Progenitor cell of endocrine pancreas (in vitro differentiated cells): Measurements from ENCODE around the gene SNCAIP. TPM values are rescaled to one million over a fixed set of nuclear protein-coding genes. Genes with fewer than 3 reads are reported as not detected.

Experiments
- DNase-seq: peaks from one replicate; pipeline ENCODE4 v3.0.0; 2021; ENCODE audit warnings: low spot score; ENCODE audit not compliant: unreplicated experiment
- H3K27ac Mint-ChIP-seq: 2 replicates; pipeline ENCODE4 v1.8.0; 2021; ENCODE audit warnings: mild to moderate bottlenecking, moderate library complexity, mixed read lengths
- H3K27me3 Mint-ChIP-seq: 2 replicates; pipeline ENCODE4 v1.8.0; 2021; ENCODE audit warnings: mixed read lengths
- H3K36me3 Mint-ChIP-seq: 2 replicates; pipeline ENCODE4 v1.8.0; 2022; ENCODE audit warnings: mixed read lengths; ENCODE audit not compliant: insufficient read depth
- H3K4me1 Mint-ChIP-seq: 2 replicates; pipeline ENCODE4 v1.8.0; 2021; ENCODE audit warnings: low read depth, mixed read lengths
- H3K4me3 Mint-ChIP-seq: 2 replicates; pipeline ENCODE4 v1.8.0; 2021; ENCODE audit warnings: low read depth, mild to moderate bottlenecking, moderate library complexity, mixed read lengths
- H3K9me3 Mint-ChIP-seq: 2 replicates; pipeline ENCODE4 v1.8.0; 2021; ENCODE audit warnings: low read depth, mixed read lengths
- total RNA-seq: library from RNA; stranded (reverse); gene quantifications from 2 replicates; pipeline ENCODE4 v1.2.1, GENCODE V29; 2021
- TF ChIP-seq, protein P1 (sequence below): fragments of 200-600 bp; sonication (generic); IDR thresholded peaks from one replicate; pipeline ENCODE4 v1.5.0; 2021; ENCODE audit warnings: antibody characterized with exemption, mild to moderate bottlenecking; ENCODE audit not compliant: unreplicated experiment

The SNCAIP gene
- total RNA-seq, 1 donor from 2014 or later, result 13.7 TPM

DNA sequence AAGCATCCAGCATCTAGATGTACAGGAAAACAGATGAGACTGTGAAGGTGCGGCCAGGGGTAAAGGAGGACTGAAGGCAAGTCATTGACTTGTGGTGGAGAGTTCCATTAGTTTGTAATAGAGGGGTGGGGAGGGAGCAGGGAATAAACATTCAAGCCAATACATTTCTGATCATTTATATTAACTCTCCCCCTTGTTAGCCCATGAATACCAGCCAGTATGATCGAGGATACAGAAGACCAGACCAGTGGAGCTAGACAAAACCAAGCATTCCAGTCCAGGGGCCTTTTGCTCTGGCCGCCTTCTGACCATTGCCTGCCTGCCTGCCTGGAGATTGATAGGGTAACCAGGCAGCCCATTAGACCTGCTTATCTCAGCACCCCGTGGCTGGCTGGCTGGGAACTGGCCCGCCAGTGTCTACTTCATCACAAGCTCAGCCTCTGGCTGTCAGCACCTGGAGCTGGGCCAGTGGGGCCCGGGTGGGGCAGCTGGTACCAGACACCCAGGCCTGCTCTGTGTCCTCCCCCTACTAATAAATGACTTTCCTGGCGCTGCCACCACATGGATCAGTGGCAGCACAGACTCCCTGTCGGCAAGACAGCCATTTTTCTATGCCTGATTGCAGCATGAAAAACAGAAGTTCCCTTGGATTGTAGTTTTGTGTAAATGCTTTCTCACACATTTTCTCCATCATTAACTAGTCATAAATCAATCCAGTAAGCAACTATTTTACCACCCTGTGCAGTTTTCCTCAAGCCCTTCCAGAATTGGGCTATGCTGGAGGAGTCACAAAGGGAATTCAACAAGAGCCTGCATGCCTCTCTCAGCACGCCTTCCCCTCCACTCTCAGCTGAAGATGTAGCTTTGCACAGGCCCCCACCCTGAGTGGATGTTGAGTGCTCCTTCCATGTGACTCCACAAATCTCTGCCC is 181.3 kb downstream of the SNCAIP start:
- Mint-ChIP-seq H3K36me3 (no peaks in the 10 kb centered on the region), H3K4me1 (peaks cover 16% of the 10 kb centered on the region), H3K27ac (peak overlapping the region; percentile 41), H3K27me3 (peaks cover 2% of the 10 kb centered on the region), H3K4me3 (no peak overlapping the region), H3K9me3 (no peaks in the 10 kb centered on the region)
- TF ChIP-seq, protein P1, sequence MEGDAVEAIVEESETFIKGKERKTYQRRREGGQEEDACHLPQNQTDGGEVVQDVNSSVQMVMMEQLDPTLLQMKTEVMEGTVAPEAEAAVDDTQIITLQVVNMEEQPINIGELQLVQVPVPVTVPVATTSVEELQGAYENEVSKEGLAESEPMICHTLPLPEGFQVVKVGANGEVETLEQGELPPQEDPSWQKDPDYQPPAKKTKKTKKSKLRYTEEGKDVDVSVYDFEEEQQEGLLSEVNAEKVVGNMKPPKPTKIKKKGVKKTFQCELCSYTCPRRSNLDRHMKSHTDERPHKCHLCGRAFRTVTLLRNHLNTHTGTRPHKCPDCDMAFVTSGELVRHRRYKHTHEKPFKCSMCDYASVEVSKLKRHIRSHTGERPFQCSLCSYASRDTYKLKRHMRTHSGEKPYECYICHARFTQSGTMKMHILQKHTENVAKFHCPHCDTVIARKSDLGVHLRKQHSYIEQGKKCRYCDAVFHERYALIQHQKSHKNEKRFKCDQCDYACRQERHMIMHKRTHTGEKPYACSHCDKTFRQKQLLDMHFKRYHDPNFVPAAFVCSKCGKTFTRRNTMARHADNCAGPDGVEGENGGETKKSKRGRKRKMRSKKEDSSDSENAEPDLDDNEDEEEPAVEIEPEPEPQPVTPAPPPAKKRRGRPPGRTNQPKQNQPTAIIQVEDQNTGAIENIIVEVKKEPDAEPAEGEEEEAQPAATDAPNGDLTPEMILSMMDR, result no peak
- DNase-seq, result peak; percentile 11

DNA sequence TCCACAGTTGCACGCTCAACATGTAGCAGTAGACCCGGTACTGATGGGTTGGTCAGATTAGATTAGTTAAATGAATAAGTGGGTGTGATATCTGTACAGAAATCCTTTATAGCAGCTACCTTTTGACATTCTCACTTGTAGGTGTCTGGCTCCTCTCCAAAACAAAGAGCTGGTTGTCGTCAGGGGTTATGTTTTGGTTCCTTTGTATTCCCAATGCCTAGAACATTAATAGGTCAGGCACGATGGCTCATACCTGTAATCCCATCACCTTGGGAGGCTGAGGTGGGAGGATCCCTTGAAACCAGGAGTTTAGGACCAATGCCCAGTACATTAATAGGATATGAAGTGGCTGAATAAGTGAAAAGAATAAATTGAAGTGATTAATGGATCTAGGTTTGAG is 182.1 kb downstream of the SNCAIP start:
- Mint-ChIP-seq H3K4me1 (peaks cover 16% of the 10 kb centered on the region), H3K27me3 (peaks cover 4% of the 10 kb centered on the region), H3K36me3 (no peaks in the 10 kb centered on the region), H3K27ac (no peak overlapping the region), H3K9me3 (no peaks in the 10 kb centered on the region), H3K4me3 (no peak overlapping the region)
- DNase-seq, result no peak
- TF ChIP-seq, protein P1, result no peak

DNA sequence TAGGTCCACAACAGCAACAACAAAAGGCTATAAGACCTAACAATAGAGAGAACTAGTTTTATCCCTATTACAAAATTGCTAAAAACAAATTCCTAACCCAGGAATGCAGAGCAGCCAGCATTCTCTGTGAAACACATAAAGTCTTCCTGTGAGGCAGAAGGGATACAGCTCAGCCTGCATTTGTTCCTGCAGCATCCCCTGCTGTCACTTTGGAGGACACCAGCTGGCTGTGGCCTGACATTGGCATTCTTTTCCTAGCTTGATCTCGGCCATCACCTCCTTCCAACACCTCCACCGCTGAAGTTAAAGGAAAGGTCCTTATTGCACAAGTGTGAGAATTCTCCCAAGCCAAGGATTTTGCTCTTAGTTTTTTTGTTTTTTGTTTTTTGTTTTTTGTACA is 186.1 kb downstream of the SNCAIP start:
- Mint-ChIP-seq H3K4me3 (no peak overlapping the region), H3K4me1 (peaks cover 13% of the 10 kb centered on the region), H3K36me3 (no peaks in the 10 kb centered on the region), H3K9me3 (no peaks in the 10 kb centered on the region), H3K27ac (no peak overlapping the region), H3K27me3 (peaks cover 4% of the 10 kb centered on the region)
- DNase-seq, result no peak
- TF ChIP-seq, protein P1, result peak; percentile 44

DNA sequence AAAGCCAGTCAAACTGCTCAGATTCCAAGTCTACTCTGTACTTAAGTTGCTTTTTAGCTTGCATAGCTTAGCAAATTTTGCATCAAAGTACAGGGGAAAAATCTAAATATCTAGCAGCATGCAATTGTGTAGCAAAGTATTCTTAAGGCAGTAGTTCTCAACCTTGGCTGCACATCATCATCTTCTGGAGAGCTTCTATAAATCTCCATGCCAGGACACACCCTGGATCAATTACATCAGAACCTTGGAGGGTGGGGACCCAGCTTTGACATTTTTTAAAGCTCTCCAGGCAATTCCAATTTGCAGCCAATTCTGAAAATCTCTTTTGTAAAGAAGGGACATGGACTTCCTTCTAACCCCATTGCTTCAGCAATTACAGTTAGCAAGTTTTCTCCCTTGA is 187.5 kb downstream of the SNCAIP start:
- peaks cover 2% of the 10 kb centered on the region for H3K4me1 Mint-ChIP-seq
- H3K4me3 Mint-ChIP-seq, result no peak overlapping the region
- TF ChIP-seq, protein P1, result no peak
- H3K27ac Mint-ChIP-seq, result no peak overlapping the region
- DNase-seq, result no peak
- no peaks in the 10 kb centered on the region for H3K36me3 Mint-ChIP-seq
- peaks cover 4% of the 10 kb centered on the region for H3K27me3 Mint-ChIP-seq
- H3K9me3 Mint-ChIP-seq, result no peaks in the 10 kb centered on the region

DNA sequence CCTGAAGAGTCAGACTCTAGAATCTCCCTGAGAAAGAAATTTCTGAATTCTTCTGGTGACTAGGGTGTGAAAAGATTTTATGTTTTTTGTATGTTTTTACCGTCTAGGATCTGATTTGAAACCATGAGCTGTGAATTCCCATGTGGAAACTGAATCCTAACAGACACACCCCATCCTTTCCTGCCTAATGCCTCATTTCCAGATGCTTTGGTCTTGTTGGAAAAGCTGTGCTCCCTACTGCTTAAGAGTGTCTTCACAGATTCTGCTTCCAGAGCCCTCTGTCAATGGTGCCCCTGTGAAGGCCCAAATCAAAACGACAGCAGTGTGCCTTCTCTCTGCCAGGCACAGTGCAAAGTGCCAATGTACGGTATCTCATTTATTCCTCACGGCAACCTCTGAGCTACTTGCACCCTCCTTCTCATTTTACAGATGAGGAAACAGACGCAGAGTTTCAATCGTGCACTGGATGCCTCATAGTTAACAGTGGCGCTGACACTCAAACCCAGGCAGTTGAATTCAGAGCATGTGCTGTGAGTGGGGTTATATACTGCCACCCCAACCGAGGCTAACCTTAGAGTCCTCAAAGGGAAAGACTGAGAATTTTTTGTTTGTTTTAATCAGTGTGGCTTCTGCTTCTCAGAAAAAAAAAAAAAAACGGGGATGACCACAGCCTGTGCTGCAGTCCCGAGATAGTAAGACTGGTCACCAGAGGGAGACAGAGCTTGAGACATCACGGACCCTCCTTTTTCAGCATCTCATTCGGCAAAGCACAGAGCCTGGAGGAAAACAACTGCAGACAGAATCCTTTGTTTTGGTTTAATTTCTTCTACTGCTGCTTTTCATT is 188.4 kb downstream of the SNCAIP start:
- Mint-ChIP-seq H3K4me3 (no peak overlapping the region), H3K36me3 (no peaks in the 10 kb centered on the region)
- TF ChIP-seq, protein P1, result peak; percentile 55

More for the DNA sequence above, 188.4 kb downstream of the SNCAIP start:
- Mint-ChIP-seq H3K27me3 (peaks cover 4% of the 10 kb centered on the region), H3K9me3 (no peaks in the 10 kb centered on the region), H3K4me1 (peaks cover 2% of the 10 kb centered on the region), H3K27ac (no peak overlapping the region)
- DNase-seq, result no peak
